GM19395 (cell line): ENCODE results near the gene PPP2R2B.
A peak's percentile ranks its signal among the peaks of the same experiment; 100 is the strongest.

Source experiments
- ATAC-seq: cut with Tn5 transposase; IDR thresholded peaks from one replicate; pipeline ENCODE4 v1.9.1; 2021; ENCODE audit warnings: mild to moderate bottlenecking, moderate library complexity; ENCODE audit not compliant: unreplicated experiment

The PPP2R2B gene

DNA sequence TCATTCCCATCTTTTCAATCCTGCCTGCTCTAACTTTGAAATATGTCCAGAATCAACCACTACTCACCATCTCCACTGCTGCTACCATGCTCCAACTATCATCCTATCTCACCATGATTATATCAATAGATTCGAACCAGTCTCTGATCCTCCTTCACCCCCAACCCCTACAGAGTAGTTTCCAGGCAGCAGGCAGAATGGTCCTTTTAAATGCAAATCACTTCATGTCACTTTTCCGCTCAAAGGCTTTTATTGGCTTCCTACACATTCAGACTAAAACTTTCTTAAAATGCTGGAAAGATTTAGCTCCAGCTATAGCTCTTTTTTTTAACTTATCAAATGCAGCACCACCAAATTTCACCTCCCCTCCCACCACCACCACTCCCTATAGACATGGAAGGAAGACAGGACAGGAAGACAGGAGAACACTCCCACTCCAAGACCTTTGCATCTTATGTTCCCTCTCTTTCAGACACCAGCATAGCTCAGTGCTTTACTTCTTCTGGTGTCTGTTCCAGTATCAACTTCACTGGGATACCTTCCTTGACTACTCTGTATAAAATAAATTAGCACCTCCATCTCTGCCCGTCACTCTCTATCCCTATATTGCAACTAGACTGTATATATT is 9.9 kb upstream of the PPP2R2B start:
- ATAC-seq, result no peak

DNA sequence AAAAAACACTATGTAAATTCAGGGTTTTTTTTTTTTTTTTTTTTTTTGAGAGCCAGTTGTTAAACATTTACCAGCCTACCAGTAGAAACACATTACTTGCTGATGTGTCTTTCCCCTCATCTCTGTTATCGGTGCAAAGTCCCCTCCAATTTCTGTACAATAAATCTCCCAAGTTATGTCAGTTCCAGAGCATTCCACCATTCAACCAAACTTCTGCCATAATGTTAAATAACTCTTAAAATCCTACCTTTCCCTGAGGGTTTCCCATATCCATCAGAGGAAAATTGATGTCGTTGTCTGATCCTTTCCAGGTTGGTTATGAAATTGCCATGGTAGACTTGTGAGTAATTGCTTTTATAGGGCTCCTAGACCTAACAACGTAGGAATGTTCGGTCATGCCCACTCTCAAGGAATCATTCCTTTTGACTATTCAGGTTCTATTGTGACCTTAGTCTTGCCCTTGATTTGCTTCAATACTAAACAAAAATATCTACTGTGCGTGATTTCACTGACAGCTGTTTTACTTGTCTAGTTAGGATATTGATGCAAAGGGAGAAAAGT is 5.6 kb upstream of the PPP2R2B start:
- ATAC-seq, result no peak

DNA sequence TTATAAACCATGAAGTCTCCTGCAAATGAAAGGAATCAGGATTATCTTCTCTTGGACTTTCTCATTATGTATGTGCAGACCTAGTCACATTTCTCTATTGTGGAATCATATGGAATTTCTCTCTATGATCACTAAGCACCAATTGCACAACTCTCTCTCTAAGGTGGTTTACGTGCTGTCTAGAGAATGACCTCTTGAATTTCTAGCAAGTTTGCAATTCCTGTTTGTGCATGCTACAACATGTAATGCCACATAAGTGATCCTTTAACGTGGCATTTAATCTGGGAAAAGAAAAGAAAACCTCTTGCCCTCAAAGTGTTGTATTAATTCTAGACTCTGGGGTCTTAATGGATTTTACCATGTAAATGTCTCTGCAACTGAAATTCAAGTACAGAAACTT is 5.0 kb upstream of the PPP2R2B start:
- no peak for ATAC-seq

DNA sequence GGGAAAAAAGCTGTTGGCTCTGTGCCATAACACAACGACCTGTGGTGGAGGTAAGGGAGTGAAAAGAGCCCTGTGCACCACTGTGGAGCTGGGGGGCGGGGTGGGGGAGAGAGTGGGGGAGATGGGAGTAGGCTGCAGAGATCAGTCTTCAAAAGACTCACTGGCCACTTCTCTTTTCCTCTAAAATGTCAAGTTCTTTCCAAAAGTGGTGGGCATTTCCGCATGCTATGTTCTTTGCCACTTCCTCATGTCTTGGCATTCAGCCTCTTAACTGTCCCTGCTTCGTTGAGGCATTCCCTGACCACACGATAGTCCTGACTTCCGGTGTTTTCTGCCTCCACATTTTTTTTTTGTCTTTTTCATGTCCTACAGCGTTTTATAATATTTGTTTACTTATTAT is 2.4 kb upstream of the PPP2R2B start:
- ATAC-seq, result no peak

DNA sequence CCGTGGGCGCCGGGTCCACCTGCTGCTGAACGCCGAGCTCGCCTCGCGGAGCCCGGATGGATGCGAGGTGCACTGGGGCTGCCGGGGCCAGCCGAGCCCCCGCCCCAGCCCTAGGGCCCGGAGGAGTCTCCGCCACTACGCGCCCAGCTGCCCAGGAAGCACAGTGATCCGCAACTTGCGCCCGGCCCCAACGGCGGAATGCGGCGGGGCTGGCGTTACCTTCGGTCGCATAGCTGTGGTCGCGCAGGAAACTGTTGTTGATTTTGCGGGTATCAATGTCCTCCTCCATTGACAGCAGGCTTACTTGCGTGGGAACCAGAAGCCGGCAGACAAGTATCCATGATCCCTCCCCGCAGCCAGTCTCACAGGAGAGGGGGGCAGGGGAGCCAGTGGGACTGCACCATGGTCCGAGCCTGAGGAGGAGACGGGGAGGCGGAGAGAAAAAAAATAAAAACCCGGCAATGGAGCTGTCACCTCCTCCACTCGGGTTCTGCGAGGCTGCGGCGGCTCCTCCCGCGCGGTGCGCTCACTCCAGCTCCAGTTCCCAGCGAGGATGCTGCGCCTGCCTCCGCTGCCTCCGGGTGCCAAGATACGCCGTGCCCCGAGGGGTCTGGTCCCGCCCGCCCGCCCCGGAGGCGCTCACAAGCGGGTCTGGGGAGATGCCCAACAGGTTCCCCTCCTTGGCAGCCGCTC is 628 bp downstream of the PPP2R2B start:
- ATAC-seq, result peak; percentile 34

DNA sequence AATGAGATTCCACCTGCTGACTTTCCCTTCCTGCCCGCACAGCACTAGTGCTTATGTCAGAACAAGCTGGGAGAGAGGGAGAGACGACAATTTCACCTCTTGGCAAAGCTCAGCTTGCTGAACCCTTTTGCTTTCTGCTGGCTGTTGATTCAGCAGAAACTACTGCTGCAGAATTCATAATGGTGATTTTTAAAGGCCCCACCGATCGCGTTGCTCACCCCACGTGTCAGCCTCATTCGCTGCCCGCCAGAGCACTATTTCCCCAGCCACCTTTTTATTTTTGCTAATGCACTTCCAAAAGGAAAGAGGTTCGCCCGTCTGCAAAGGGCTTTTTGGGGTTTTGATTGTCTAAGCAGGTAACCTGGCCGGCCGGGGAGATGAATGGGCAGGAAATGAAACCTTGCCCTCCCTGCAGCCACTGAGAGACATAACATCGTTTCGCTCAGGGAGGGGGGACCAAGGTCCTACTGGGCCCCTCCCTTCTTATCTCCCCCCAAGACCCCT is 1.3 kb downstream of the PPP2R2B start:
- no peak for ATAC-seq

DNA sequence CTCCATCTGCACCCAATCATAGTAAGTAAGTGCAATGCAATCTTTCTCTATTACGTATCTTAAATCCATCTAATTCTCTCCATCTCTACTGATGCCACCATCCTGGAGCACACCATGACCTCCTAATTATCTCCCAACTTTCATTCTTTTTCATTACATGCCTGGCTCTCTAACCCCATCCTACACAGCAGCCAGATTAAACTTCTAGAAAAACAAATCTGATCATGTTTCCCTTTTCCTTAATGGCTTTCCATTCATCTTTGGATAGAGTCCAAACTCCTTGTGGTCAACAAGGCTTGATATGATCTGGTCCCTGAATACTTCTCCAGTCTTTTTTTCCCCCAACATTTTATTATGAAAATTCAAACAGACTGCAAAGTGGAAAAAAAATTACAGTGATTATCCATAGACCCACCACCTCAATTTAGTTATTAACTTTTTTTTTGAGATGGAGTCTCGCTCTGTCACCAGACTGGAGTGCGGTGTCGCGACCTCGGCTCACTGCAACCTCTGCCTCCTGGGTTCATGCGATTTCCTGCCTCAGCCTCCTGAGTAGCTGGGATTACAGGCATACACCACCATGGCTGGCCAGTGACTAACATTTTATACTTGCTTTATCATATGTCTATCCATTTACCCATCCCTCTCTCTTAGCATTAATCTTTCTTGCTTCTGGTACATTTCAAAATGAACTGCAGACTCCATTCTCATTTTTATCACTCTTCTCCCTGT is 5.2 kb downstream of the PPP2R2B start:
- no peak for ATAC-seq

DNA sequence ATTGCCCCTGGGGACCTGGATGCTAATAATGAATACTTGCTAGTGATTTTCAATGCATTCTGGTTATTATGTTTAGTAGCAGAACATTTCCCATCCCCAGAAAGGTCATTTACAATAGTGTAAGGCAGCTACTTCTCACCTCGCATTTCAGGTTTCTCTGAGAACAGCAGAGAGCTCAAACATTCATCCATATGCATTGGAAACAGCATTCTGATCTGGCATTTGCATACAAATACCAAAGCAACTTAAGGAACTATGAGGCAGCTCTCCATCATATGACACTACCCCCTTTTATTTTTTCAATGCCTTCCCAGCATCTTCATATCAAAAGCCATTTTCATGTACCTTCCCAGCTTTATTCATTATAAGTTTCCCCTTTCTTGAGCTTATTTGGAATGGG is 6.4 kb downstream of the PPP2R2B start:
- ATAC-seq, result no peak

DNA sequence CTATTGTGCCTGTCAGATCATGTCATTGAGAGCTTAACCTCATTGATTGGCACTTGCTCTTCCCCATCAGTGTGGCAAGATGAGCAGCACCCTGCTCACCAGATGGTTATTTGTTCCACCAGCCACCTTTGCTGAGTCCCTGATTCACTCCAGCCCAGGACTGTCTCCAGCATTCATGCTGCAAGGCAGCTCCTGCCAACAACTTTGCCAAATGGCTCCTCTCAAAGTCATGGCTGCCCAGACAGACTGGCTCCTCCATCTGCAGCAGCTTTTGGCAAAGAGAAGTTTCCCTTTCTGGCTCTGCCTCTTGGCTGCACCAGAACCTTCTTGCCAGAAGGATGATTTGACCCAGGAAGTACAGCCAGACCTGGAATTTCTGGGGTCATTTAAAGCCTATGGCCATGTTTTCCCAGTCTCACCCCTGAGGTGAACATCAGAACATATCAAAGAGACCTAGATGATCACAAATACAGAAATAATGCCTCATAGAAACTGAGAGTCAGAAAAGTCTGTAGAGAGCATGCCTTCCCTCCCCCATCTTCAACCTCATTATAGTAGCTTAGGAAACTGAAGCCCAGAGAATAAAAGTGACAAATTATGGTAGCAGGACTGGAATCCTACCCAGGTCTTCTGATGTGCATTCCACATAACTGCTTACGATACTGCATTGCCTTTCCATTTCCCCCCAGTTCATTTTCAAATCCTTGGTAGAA is 10.4 kb downstream of the PPP2R2B start:
- no peak for ATAC-seq

DNA sequence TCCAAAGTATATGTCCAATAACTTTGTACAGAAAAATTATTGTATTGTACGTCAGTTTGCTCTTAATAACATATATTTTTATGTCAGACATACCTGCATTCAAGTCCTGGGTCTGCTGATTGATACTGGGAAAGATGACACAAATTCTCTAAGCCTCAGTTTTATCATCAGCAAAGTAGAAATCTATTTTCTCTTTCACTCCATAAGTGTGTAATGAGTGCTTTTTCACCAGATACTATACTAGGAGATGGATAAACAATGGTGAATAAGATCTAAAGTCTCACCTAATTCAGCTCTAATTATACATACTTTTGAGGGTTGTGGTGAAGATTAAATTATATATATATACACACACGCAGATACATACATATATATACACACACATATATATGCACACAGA is 12.3 kb downstream of the PPP2R2B start:
- no peak for ATAC-seq

DNA sequence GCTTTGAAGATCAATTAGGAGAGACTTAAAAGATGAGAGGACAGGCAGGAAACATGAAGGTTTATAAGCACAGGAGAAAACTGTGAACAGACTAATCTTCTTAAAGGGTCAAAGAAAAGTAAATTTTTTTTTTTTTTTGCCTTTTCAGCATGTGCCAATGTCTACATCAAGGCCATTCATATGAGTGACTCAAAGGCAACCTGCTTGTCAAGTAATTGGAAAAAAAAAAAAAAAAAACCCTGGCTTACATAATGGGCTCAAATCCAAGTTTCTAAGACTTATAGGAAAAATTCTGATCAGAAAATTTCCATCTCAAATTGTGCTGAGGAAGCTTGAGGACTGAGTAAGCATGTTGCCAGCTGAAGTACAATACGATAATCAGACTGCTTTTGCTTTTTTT is 15.9 kb downstream of the PPP2R2B start:
- no peak for ATAC-seq

DNA sequence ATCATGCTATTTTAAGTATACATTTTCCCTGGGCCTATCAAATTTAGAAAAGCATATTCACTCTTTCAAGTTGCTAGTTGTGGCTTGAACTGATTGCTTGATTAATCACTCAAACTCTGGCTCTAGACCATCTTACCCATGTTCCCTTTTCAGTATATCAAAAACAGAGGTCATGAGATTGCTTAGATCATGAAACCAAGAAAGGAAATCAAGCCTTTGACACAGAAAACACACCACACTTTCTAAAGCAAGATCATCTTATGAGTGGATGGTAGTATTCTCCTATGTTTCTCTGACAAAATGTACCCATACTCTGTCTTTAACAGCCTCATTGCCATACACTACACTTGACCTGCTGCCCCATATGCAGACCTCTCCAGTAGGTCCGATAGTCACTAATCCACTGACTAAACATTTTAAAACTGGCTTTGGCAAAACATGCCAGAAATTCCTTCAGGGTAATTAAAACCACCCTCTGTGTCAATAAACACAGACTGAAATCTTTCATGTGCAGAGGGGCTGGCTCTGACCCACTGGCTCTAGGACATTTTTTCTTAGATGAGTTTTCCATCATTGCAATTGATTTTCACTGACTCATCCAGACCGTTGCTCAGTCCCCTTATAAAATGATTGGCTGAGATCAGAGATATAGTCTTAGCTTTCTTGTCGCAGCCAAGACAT is 18.2 kb downstream of the PPP2R2B start:
- ATAC-seq, result no peak

DNA sequence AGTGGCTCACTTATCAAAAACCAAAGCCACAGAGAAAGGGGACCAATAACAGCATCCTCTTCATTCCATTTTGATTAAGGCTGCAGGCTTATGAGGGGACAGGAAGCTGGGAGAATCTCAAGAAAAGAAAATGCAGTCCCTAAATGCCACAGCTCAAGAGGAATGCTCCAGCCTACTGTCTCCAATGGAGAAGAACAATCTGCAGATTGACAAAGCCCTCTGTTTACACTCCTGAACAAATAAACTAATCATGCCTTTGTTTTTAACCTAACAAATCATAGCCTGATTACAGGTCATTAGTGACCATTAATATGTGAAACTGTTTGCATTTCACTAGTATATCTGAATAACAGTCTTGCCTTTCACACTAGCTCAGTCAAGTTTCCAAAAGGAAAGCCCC is 26.5 kb downstream of the PPP2R2B start:
- ATAC-seq, result no peak

DNA sequence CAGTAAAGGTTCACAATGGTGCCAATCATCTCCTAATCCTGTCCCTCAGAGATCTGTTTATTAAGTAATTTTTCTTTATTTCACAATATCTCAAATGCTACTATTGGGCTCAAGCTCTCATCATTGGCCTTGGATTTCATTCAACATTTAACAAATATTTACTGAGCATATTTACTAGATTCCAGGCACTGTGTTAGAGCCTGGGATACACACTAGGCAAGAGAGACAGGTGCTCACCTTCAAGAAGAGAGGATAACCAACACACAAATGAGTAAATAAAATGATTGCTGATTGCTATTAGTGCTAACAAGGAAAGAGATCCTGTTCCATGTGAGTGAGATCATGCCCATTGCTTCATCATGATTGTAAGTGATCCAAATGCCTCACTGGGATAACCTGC is 27.4 kb downstream of the PPP2R2B start:
- ATAC-seq, result no peak

DNA sequence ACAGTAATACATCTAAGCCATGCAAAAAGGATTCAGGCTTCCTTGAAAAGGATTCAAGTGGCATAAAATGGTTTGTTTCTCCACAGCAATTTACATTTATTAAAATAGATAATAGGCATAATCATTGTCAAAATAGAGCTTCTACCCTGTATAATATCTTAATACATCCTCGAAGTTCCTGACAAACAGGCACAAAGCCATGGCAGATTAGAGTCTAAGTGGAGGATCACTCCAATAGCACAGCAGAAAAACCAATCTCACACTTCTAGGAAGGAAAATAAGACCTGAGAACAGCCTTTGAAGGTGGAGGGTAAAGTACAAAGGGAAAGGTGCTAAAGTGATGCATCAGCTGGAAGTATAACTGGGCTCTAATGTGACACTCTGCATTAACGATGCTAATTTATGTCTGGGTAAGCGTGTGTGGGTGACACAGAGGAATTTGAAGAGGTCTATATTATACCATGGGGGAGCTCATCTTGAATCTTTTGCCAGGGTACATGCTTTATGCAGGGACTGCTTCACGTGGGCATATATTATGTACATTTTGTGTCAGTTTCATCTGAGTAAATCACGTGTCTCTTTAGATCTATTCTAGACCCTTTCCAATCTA is 28.8 kb downstream of the PPP2R2B start:
- ATAC-seq, result no peak

DNA sequence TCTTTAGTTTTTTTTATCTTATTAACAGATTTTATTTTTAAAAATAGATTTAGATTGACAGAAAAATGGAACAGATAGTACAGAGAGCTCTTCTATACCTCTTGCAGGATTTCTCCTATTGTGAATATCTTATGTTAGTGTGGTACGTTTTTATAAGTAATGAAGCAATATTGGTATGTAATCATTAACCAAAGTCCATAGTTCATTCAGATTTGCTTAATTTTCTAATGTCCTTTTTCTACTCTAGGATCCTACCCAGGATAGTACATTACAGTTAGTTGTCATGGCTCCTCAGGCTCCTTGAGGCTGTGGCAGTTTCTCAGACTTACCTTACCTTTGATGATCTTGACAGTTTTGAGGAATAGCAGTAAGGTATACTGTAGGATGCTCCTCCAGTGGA is 30.4 kb downstream of the PPP2R2B start:
- no peak for ATAC-seq

DNA sequence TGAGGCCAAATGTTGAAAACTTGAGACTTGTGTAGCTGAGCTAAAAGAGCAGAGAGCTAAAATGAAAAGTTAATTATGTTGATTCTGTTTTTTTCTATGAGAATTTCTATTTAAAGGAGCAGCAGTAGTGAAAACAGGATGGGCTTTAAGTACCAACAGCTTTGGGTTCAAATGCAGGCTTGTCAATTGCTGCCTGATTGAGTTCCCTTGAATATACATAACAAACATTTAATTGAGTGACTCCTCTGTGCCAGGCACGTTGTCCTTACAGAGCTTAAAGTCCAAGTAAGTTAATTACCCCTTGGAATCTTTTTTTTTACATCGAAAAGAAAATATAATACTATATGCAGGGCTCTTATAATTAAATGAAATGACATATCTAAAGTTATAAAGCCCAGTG is 38.5 kb downstream of the PPP2R2B start:
- no peak for ATAC-seq

DNA sequence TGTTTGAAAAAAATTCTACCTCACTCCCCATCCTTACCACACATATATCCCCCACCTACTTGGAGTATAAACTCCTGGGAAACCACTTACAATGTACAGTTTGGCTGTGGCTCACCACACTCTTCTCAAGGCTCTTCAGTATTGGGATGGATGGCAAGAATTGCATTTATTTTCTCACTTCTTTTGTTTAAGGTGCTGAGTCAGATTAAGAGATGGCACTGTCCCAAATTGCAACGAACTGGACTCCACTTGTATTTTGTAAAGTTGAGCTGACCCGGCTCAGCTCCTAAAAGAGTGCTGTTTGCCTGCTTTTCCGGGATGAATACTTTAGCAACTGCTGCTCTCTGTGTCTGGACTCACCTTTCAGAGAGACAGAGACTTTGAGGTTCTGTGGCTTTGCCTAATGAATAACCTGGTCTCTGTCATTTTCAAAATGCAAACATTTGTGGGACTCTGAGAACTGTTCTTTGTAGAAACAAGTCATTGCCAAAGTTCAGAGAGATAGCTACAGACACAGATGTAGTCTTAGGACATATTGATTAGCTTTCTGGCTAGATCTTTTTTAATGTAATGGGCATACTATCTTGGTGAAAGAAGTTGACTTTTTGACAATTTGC is 42.2 kb downstream of the PPP2R2B start:
- no peak for ATAC-seq

DNA sequence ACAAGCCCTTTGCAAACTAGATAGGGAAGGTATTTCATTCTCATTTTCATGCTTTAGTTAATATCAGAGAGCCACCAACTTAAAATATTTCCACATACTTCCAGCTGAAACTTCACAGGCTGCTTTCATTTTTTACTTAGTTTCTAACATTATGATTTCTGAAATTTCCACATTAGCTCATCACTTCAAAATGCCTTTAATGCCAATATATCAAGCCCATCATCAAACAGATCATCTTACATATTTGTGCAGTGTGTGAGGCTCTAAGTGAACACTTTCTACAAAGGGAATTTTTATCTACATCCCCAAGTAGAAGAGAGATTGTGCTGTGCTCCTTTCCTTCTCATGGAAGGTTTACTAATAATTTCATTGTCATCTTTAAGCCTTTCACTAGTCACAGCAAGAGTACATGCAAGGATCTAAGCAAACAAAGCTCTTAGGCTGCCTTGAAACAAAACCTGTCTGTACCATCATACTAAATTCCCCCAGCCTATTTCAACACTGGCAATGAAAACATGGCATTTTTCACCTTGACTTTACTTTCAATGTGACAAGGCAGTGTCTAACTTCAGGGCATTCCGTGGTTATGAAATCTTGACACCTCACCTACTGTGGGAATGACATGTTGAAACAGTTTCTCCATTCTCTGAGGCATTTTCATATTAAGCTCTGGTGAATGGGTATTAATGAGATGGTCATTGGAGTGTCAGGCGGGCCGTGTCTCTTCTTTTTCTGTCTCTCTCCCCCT is 45.4 kb downstream of the PPP2R2B start:
- ATAC-seq, result no peak
